Right atrium auricular region (tissue), 2 donors: ENCODE results near the gene NOTCH1. TPM values are rescaled to one million over a fixed set of nuclear protein-coding genes. Genes with fewer than 3 reads are reported as not detected.

Source experiments
- DNase-seq: peaks from one replicate; pipeline ENCODE4 v3.0.0-alpha.2; 2019; ENCODE audit warnings: low spot score
- H3K27ac ChIP-seq, 2 donors: fragments of 200-600 bp; sonication (generic); 1 replicate in 1 of 2; 2 replicates in 1 of 2; pipeline ENCODE4 v1.5.1; 2016 to 2019
- H3K27me3 ChIP-seq, 2 donors: fragments of 200-600 bp; sonication (generic); one replicate each; pipeline versions ENCODE4 v1.5.1 to v1.6.0; 2017 to 2019
- H3K36me3 ChIP-seq: fragments of 200-600 bp; sonication (generic); one replicate; pipeline ENCODE4 v1.5.1; 2016
- H3K4me1 ChIP-seq, 2 donors: fragments of 200-600 bp; sonication (generic); one replicate each; pipeline versions ENCODE4 v1.5.1 to v1.6.0; 2017 to 2019
- H3K4me3 ChIP-seq, 2 donors: fragments of 200-600 bp; sonication (generic); 1 replicate in 1 of 2; 2 replicates in 1 of 2; pipeline ENCODE4 v1.5.1; 2017 to 2019; ENCODE audit warnings: mild to moderate bottlenecking in 1 of 2, moderate library complexity in 1 of 2
- H3K9me3 ChIP-seq, 2 donors: fragments of 200-600 bp; sonication (generic); one replicate each; pipeline ENCODE4 v1.5.1; 2019
- CTCF ChIP-seq, 2 donors: fragments of 200-600 bp; sonication (generic); IDR thresholded peaks; one replicate each; pipeline ENCODE4 v1.5.1; 2019; ENCODE audit warnings: antibody characterized with exemption in 2 of 2
- total RNA-seq, 2 donors: library from RNA; depleted of rRNA; stranded (reverse); fragments of >200 nt; gene quantifications; one replicate each; pipeline ENCODE4 v1.1.0, GENCODE V29; 2016

NOTCH1 gene
- 10 to 100 TPM; 14.2 to 39.7 TPM for total RNA-seq

DNA sequence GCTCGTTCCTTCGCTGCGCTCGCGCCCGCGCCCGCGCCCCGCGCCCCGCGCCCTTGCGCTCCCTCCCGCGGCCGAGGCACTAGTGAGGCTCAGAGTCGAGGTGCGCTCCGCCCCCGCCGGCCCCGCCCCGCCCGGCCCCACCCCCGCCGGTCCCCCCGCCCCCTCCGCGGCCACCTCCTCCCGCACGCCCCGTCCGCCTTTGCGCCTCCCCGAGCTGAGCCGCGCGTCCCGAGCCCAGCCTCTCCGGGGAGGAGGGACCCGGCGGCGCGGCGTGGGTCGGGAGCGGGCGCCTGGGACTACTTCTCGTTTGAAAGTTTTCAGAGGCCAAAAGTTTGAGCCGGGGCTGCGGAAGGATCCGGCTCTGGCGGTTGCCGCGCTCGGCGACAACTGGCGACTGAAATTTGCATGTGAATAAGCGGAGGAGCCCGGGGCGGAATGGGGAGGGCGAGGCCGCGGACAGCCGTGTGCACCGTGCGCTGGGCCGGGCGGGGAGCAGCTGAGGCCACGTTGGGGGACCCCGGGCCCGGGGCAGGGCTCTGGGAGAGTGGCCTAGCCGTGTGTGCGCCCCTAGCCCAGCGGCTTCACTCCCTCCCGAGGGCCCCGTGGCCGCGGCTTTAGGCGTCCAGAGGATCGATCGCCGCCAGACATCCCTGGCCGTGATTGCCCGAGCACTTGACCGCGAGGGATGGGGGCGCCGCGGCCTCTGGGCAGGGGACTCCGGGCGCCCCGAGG is at the start of gene NOTCH1:
Gene NOTCH1 (minus strand): TSS at position 84 of the 732 bp plus-strand sequence. CDS start 262 bp downstream, outside the sequence.
- Histone ChIP-seq H3K4me3 (peak within 1 kb of the TSS; percentile 87 to 89), H3K27ac (peak within 1 kb of the TSS; percentile 96), H3K27me3 (no peaks in the 10 kb centered on the region), H3K36me3 (no peaks in the 10 kb centered on the region), H3K4me1 (peaks cover 0 to 63% of the 10 kb centered on the region in 2 donors), H3K9me3 (no peaks in the 10 kb centered on the region)
- no peak for TF ChIP-seq CTCF (IDR thresholded peaks at IDR 0.05)
- DNase-seq, result peak; percentile 93

- no peak overlapping the region for H3K27ac ChIP-seq
- no peaks in the 10 kb centered on the region for H3K9me3 ChIP-seq
- no peak overlapping the region for H3K4me3 ChIP-seq
- peaks cover 0 to 36% of the 10 kb centered on the region in 2 donors for H3K4me1 ChIP-seq
- H3K36me3 ChIP-seq, result no peaks in the 10 kb centered on the region
- H3K27me3 ChIP-seq, result no peaks in the 10 kb centered on the region
- TF ChIP-seq CTCF (IDR thresholded peaks at IDR 0.05), result no peak
- DNase-seq, result no peak
Measured at GRCh38 chr9:136594492-136594891, 48.6 kb upstream of the NOTCH1 start.

DNA sequence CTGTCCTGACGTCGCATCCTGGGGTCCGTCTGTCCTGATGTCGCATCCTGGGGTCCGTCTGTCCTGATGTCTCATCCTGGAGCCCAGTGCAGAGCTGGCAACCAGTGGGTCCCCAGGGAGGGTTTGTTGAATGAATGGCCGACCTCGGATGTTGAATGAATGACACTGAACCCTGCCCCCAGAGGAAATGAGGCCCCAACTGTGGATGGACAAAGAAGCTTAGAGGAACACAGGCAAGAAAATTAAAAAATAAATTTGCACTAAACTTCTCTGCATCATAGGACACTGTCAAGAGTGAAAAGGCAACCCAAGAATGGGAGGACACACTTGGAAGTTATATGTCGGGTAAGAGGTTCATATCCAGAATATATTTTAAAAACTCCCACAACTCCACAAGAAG is 47.7 kb upstream of the NOTCH1 start:
- Histone ChIP-seq H3K4me3 (no peak overlapping the region), H3K27me3 (no peaks in the 10 kb centered on the region), H3K9me3 (no peaks in the 10 kb centered on the region), H3K4me1 (peaks cover 0 to 42% of the 10 kb centered on the region in 2 donors), H3K27ac (no peak overlapping the region), H3K36me3 (no peaks in the 10 kb centered on the region)
- no peak for TF ChIP-seq CTCF (IDR thresholded peaks at IDR 0.05)
- no peak for DNase-seq

DNA sequence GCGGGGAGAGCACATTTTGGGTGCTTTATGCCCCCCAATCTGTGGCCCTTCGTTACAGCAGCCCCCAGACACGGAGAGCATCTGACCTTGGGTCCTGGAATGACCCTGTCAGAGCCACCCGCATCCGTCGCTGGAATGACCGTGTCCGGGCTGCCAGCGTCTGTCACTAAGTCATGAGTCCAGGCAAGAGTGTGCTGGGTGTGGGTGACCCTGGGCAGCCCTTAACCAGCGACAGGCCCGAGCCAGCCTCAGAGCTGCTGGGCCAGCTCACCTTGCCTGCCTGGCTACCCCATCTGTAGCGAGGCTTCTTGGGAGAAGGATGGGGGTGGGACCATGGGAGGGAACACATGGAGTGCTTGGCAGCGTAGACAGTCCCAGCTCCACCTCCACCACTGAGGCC is 46.8 kb upstream of the NOTCH1 start:
- no peak for DNase-seq
- H3K36me3 ChIP-seq, result no peaks in the 10 kb centered on the region

GRCh38 chr9:136590821-136591752 is 45.2 kb upstream of the NOTCH1 start:
- Histone ChIP-seq H3K9me3 (no peaks in the 10 kb centered on the region), H3K27me3 (no peaks in the 10 kb centered on the region), H3K4me1 (peaks cover 0 to 53% of the 10 kb centered on the region in 2 donors), H3K36me3 (no peaks in the 10 kb centered on the region), H3K27ac (peak overlapping the region in 1 of 2 donors; percentile 42), H3K4me3 (no peak overlapping the region)
- no peak for TF ChIP-seq CTCF (IDR thresholded peaks at IDR 0.05)
- no peak for DNase-seq

More for the DNA sequence above, 46.8 kb upstream of the NOTCH1 start:
- TF ChIP-seq CTCF (IDR thresholded peaks at IDR 0.05), result no peak
- Histone ChIP-seq H3K27me3 (no peaks in the 10 kb centered on the region), H3K4me3 (no peak overlapping the region), H3K27ac (no peak overlapping the region), H3K9me3 (no peaks in the 10 kb centered on the region), H3K4me1 (peaks cover 0 to 50% of the 10 kb centered on the region in 2 donors)
